Measurements from ENCODE around the gene KLF9. TPM values are rescaled to one million over a fixed set of nuclear protein-coding genes. Genes with fewer than 3 reads are reported as not detected.
A peak's percentile ranks its signal among the peaks of the same experiment; 100 is the strongest.

The KLF9 gene
- total RNA-seq, 4 donors from 2014 or later = 286 to 387 (median 351) TPM

DNA sequence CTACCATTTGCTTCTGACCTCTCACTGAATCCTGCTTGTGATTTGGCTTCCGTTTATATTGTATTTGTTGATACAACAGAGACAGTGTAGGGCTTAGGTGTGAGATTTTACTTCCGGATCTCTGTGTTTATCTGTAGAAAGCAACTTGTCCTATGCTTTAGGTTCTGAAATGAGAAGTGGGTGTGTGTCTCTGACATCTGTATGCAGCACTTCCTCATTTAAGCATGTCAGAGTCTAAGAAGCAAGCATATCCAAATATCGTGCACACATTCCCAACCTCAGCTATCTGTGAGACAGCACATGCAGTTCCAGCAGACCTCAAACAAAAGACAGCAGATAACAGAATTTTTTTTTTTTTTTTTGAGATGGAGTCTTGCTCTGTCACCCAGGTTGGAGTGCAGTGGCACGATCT lies 16.3 kb downstream of the KLF9 start:
- Histone ChIP-seq H3K27ac (peak overlapping the region in 3 of 4 donors; percentile 22 to 62 (median 61)), H3K4me3 (peak overlapping the region in 1 of 4 donors; percentile 11), H3K9me3 (no peaks in the 10 kb centered on the region), H3K36me3 (no peaks in the 10 kb centered on the region), H3K4me1 (peaks cover 0 to 100% (median 70%) of the 10 kb centered on the region in 4 donors), H3K27me3 (no peaks in the 10 kb centered on the region)
- DNase-seq (ENCODE audit: low spot score in 2 of 2) = peak in 1 of 2 donors; percentile 19
- WGBS, 2 donors = 44% methylated on average over 4 of the region's 4 CpGs
- TF ChIP-seq EP300 (IDR thresholded peaks at IDR 0.05) (peak in 1 of 2 donors; percentile 59), CTCF (IDR thresholded peaks at IDR 0.05) (no peak), POLR2A (IDR thresholded peaks at IDR 0.05) (peak in 1 of 2 donors; percentile 18)

DNA sequence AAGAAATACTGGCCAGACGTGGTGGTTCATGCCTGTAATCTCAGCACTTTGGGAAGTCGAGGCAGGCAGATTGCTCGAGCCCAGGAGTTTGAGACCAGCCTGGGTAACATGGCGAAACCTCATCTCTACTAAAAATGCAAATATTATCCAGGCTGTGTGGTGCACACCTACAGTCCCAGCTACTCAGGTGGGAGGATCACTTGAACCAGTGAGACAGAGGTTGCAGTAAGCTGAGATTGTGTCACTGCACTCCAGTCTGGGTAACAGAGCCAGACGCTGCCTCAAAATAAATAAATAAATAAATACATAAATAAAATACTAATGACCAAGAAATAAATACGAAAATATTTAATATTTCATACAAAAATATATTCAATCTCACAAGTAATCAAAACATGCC lies 18.8 kb downstream of the KLF9 start:
- TF ChIP-seq POLR2A (IDR thresholded peaks at IDR 0.05) = no peak
- TF ChIP-seq CTCF (IDR thresholded peaks at IDR 0.05) = no peak
- TF ChIP-seq EP300 (IDR thresholded peaks at IDR 0.05) = no peak
- Histone ChIP-seq H3K36me3 (no peaks in the 10 kb centered on the region), H3K4me3 (no peak overlapping the region), H3K4me1 (peaks cover 0 to 100% (median 78%) of the 10 kb centered on the region in 4 donors), H3K27ac (no peak overlapping the region), H3K9me3 (no peaks in the 10 kb centered on the region), H3K27me3 (no peaks in the 10 kb centered on the region)
- DNase-seq (ENCODE audit: low spot score in 2 of 2) = no peak
- WGBS, 2 donors = 80 to 87% methylated on average over 6 of the region's 6 CpGs

DNA sequence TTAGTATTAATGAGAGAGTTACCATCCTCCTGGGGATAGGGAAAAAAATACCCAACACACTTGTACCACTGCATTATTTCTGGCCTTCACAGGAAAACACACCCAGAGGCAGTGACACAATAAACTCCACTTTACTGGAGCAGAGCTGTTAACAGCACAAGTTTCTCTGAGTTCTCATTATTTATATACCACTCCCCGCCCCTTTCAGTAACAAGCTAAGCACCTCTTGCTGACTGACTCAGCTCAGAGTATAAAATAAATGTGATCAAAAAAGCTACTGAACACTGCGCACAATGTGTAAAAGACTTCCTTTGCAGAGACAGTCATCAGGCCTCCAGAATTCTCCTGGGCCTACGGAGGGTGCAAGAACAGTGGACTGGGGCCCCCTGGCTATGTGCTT lies 21.6 kb downstream of the KLF9 start:
- 69 to 74% methylated on average over 3 of the region's 3 CpGs for WGBS, 2 donors
- H3K36me3 ChIP-seq = peaks cover 0 to 11% (median 0%) of the 10 kb centered on the region in 3 donors
- TF ChIP-seq EP300 (IDR thresholded peaks at IDR 0.05) (no peak), CTCF (IDR thresholded peaks at IDR 0.05) (no peak), POLR2A (IDR thresholded peaks at IDR 0.05) (no peak)
- peaks cover 0 to 100% (median 65%) of the 10 kb centered on the region in 4 donors for H3K4me1 ChIP-seq
- H3K27me3 ChIP-seq = no peaks in the 10 kb centered on the region
- H3K4me3 ChIP-seq = peak overlapping the region in 1 of 4 donors; percentile 5
- peak overlapping the region in 2 of 4 donors; percentile 54 to 57 for H3K27ac ChIP-seq
- DNase-seq (ENCODE audit: low spot score in 2 of 2) = no peak
- H3K9me3 ChIP-seq = no peaks in the 10 kb centered on the region

DNA sequence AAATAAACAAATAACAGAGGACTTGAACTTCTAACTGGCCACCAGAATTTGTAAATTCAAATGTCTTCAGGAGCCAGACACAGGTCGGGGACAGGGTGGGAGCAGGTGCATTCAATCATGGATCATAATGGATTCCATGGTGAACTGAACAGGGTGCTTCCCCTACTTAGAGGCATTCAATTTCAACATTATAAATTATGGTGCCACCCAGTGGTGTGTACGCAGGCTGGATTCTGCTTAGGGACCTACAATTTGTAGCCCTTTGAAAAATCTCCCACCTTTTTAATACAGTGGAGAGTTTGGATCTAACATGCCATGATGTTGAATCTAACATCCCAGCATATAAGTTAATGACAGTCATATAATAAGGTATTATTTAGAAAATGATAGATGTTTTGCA lies 22.3 kb downstream of the KLF9 start:
- WGBS, 2 donors = 68 to 79% methylated on average over 2 of the region's 2 CpGs
- Histone ChIP-seq H3K27ac (peak overlapping the region in 2 of 4 donors; percentile 54 to 57), H3K4me1 (peaks cover 0 to 100% (median 59%) of the 10 kb centered on the region in 4 donors), H3K9me3 (no peaks in the 10 kb centered on the region), H3K36me3 (peaks cover 0 to 17% (median 0%) of the 10 kb centered on the region in 3 donors), H3K4me3 (no peak overlapping the region), H3K27me3 (no peaks in the 10 kb centered on the region)
- no peak for DNase-seq (ENCODE audit: low spot score in 2 of 2)
- TF ChIP-seq CTCF (IDR thresholded peaks at IDR 0.05) (peak in 2 of 5 experiments; percentile 13 to 22), POLR2A (IDR thresholded peaks at IDR 0.05) (no peak)

DNA sequence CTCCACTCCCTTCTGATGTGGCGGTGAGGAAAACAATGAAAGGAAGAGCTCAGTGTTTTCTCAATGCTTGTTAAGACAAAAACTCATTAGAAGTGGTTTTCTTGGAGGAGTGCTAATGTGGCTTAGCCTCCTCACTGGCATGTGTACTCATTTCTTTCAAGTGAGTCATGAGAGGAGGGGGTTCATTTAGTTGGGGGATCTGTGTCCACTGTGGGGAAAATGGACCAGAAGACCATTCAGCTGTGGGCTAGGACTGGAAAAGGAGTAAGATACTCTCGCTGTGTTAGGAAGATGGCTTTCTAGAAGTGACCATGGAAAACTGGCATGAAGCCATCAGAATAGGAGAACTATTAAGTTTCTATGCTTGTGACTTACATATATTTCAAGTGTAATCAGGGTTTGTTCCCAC lies 23.5 kb downstream of the KLF9 start:
- Histone ChIP-seq H3K4me3 (peak overlapping the region in 1 of 4 donors; percentile 3), H3K27me3 (no peaks in the 10 kb centered on the region), H3K4me1 (peaks cover 0 to 100% (median 52%) of the 10 kb centered on the region in 4 donors), H3K36me3 (peaks cover 0 to 30% (median 0%) of the 10 kb centered on the region in 3 donors), H3K27ac (peak overlapping the region in 3 of 4 donors; percentile 10 to 65 (median 30)), H3K9me3 (no peaks in the 10 kb centered on the region)
- WGBS, 2 donors = 60 to 69% methylated on average over 2 of the region's 2 CpGs
- DNase-seq (ENCODE audit: low spot score in 2 of 2) = no peak
- peak in 1 of 2 donors; percentile 6 for TF ChIP-seq EP300 (IDR thresholded peaks at IDR 0.05)
- no peak for TF ChIP-seq CTCF (IDR thresholded peaks at IDR 0.05)
